Hepatic stellate cell (primary cell): ENCODE results near the gene ULK4.

Experiments used
- DNase-seq: peaks from one replicate; pipeline ENCODE4 v3.0.0; 2011; ENCODE audit warnings: low spot score

The ULK4 gene

DNA sequence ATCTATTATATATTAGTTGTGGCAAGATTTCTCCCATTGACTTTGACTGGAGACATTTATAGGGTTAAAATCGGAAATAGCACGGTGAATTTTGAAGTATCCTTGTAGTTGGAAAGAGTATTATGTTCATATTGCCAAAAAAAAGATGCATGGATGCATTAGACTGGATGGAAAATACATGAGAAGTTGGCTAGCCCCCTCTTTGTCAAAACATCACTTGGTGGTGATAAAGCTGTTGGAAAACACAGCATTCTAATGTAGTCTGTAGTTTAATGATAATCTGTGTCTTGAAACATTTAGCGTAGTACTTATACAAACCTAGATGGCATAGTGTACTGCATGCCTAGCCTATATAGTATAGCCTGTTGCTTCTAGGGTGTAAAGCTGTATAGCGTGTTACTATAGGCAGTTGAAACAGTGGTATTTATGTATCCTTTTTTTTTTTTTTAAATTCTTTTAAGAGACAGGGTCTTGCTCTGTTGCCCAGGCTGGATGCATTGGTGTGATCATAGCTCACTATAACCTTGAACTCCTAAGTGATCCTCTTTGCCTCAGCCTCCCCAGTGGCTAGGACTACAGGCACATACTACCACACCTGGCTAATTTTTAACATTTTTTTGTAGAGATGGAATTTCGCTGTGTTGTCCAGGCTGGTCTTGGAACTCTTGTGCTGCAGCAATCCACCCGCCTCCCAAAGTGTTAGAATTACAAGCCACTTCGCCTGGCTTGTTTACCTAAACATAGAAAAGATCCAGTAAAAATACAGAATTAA is 740.8 kb downstream of the ULK4 start:
- DNase-seq = no peak

- DNase-seq = no peak
Measured at GRCh38 chr3:41219424-41219823, 742.5 kb downstream of the ULK4 start.

DNA sequence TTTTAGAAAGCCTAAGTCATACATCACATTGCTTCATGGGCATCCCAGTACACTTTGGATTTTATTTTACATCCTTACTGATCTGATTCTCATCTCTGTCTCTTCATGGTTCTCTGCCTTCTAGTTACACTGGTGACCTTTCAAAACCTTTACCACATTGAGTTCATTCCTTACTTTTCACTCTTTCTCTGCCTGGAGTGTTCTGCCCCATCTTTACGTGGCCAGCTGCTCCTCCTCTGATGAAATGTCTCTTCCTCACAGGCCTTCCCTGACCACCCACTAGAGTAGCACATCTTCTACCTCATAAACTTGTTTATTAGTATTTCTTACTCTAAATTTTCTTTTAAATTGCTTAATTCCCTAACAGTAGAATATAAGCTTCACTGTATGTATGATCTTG is 744.9 kb downstream of the ULK4 start:
- no peak for DNase-seq

- DNase-seq = no peak
Measured at GRCh38 chr3:41216422-41216821, 745.5 kb downstream of the ULK4 start.

DNA sequence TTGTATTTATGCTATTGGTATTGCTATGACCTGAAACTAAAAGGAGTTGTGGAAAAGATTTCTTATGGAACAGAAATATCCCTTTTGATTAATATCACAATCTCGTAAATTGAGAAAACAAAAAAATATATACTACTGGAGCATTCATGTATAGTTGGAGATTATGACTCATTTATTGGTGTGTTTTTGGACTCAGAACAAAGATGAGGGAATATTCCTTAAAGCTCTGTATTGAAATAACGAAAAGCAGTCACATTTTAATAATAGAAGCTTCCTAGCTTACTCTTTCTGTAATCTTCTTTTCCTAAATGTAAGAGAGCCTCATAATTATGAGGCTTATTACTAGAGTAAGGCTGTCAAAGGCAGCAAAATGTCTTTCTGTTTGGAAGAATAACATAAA is 748.3 kb downstream of the ULK4 start:
- DNase-seq = no peak

DNA sequence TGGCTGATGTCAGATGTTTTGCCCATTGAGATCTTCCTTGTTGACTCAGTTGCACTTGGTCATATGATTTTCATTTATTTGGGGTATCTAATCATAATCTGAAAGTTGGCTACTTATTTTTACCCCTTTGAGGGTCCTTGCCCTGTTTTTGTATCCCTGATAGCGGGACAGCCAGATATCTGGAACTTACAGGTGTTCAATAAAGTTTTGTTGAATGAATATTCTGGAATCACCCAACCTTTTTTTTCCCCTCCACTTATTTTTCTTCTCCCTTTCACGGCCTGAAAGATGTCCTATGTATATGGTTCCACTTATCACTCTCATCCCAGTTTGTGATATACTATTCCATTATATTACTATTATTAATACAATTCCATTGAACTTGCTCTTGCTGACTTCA is 749.8 kb downstream of the ULK4 start:
- no peak for DNase-seq

- DNase-seq = no peak
Measured at GRCh38 chr3:41210966-41211365, 750.9 kb downstream of the ULK4 start.

- no peak for DNase-seq
Measured at GRCh38 chr3:41209646-41210045, 752.3 kb downstream of the ULK4 start.

- no peak for DNase-seq
Measured at GRCh38 chr3:41208507-41209220, 753.2 kb downstream of the ULK4 start.

DNA sequence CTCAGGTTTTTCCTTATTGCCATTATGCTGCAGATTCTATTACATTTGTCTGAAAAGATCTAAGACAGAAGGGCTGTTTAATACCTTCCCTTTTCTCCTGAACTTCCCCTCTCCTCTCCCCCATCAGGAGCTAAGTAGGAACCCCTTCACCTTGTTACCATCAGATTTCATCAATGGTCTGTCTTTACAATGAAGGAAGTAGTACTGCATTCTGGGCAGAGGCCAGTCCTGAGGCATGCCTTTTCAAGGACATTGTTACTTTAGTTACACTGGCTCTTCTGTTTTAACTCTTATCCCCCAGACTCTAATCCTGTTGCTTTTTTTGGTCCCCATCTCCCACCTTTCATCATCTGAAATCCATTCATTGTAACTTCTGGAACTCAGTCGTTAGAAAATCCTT is 754.5 kb downstream of the ULK4 start:
- DNase-seq = no peak

GRCh38 chr3:41205591-41205990 is 756.3 kb downstream of the ULK4 start:
- no peak for DNase-seq

GRCh38 chr3:41204369-41204768 is 757.5 kb downstream of the ULK4 start:
- DNase-seq = no peak

DNA sequence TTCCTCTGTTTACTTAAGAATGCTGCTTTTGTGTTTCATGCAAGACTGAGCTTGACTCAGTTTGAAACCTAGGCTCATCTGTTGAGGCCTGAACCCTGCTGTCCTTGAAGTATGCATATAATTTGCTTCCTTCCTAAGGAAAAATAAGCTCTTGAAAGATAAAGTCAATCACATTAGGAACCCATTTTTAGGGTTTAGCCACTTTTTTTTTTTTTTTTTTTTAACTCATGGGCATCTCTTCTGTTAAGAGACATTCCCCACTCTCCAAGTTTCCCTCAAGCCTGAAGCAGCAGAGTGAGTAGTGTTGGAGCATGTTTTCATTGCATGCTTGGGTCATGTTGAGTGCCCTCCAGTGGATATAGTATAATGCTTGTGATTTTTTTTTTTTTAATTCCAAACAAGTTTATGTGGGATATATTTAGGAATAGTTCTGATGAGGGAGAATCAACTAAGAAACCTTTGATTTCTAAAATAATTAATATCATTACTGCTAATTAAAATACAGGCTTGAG is 759.0 kb downstream of the ULK4 start:
- peak; percentile 35 for DNase-seq

DNA sequence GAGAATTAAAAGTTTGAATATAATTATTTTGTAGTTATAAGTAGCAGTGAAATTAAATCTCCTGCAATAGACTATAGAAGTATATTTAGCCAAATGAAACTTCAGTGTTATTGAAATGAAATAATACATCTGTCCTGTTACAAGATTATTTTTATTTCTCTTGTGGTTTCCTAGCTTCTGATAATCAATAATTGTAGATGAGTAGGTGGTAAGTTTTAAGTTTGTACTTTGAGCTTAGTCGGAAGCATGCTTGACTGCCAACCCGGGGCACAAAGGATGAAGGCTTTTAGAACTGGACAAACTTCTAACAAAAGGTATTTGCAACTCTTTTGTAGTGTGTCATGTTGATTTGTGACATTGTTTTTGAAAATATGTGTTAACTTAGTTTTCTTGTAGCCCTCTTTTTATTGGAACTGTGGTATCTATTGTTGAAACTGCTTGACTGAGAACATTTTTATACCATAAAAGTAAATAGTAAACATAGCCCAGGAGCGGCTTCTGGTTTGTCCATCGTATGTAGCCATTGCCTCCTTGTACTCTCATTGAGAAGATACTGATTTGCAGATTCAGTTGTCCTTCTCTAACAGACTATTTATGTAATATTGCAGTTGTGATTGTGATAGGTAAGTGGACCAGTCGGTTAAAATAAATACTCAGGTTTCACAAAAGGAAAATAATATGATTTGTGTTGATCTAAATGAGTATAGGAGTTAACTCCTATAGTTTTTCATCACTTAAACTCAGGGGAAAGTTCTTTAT is 759.6 kb downstream of the ULK4 start:
- no peak for DNase-seq

DNA sequence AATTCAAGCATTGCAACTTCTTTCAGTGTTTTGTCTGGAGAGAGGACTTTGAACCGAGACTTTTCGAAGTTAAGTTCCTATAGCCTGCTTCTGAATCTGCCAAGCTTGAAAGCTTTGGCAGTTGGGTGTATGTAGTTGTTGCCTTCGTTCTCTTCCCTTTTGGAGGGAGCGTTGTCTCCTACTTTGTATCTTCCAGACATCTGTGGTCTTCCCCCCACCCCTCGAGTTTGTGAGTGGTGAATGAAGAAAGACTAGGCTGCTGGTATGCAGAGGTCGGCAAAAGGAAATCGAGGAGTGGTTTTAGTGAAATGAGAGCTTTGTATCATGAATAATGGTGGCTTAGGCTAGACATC is 761.3 kb downstream of the ULK4 start:
- peak; percentile 18 for DNase-seq

DNA sequence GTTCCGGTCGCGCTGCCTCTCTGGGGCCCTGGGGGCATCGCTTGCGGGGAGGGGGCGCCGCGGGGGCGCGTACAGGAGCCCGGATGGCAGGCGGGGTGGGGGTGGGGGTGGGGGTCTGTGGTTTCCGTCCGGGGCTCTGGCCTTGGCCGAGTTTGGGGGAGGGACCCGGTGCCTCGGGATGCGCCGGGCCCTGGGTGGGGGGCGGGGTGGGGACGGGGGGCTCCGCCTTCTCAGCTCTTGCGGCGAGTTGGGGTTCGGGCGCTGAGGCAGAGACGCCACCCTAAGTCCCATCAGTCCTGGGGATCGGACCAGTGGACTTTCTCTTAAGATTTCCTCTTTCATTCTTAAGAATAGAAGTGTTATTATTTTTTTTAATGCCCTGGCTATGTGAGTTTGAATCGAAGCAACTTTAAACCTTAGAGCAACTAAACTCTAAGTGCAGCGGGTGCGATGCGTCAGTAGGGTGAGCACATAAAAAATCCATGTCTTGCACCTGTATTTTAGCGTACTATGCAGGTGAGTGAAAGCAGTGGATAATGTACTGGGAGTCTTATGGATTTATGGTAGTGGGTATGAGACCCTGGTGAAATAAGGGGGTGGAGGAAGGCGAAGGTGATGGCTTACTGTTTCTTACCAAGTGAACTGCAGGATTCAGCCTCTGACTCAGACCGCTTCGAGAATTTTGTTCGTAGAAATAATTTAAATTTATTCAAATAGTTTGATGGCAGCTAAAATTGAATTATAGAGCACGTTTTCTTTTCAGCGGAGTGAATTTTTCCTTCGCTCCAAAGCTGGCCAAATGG is 761.8 kb downstream of the ULK4 start:
- peak; percentile 50 for DNase-seq

- DNase-seq = peak; percentile 74
Measured at GRCh38 chr3:41198950-41199865, 762.7 kb downstream of the ULK4 start, which contains the start of gene CTNNB1. Gene CTNNB1 (plus strand): TSS chr3:41199505. CDS start chr3:41224069, 24,564 bp downstream.

- no peak for DNase-seq
Measured at GRCh38 chr3:41198526-41198925, 763.4 kb downstream of the ULK4 start.

DNA sequence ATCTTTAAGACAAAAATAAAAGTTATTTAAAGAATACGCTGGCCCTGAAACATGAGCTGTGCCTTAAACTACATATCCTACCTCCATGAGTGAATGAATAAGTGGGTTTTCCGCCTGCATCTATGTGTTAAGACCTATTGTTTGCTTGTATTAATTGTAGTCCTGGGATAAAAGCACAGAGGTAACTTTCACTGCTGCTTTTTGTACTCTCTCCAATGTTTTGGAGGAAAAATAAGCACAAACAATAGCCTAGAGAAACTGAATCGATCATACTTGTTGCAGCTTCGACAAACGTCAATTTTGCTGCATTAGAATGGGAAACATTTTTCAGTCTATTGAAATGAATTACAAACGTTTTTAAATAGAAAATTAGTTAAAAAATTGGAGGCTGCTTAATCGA is 763.9 kb downstream of the ULK4 start:
- no peak for DNase-seq
